ENCODE results near the gene ZNF280D. TPM values are rescaled to one million over a fixed set of nuclear protein-coding genes. Genes with fewer than 3 reads are reported as not detected.
"Not testable (repeated sequence)": the region's sequence is repeated elsewhere in the genome, so short reads cannot be mapped to it uniquely, and the experiment has no call there.

ZNF280D gene
- 12.5 to 16.8 TPM (median 15.1 TPM) in 3 replicates for total RNA-seq
- long read RNA-seq, partial matches to known transcripts = 1 of 1 reads
- long read RNA-seq, other reads (novel, unspliced or antisense) = 0 of 1 reads

- no peaks in the 10 kb centered on the region for H3K36me3 Mint-ChIP-seq (ENCODE audit: low read depth)
- peaks cover 25% of the 10 kb centered on the region for H3K4me1 Mint-ChIP-seq (ENCODE audit: low read depth)
- no peak for TF ChIP-seq CTCF (IDR thresholded peaks at IDR 0.05)
- H3K4me3 Mint-ChIP-seq (ENCODE audit: unreplicated experiment) = peak within 1 kb of the TSS; percentile 78
- H3K27ac Mint-ChIP-seq (ENCODE audit: unreplicated experiment) = peak within 1 kb of the TSS; percentile 97
- H3K27me3 Mint-ChIP-seq (ENCODE audit: low read depth) = no peaks in the 10 kb centered on the region
- peak; percentile 72 for DNase-seq (ENCODE audit: low spot score)
- no peaks in the 10 kb centered on the region for H3K9me3 Mint-ChIP-seq (ENCODE audit: low read depth)
Measured at GRCh38 chr15:56733136-56734012, at the start of gene ZNF280D. TSS of gene ZNF280D (minus strand) at chr15:56733509. CDS start at chr15:56707109, 26,400 bp downstream.

- H3K4me3 Mint-ChIP-seq (ENCODE audit: unreplicated experiment) = no peak overlapping the region
- no peak overlapping the region for H3K27ac Mint-ChIP-seq (ENCODE audit: unreplicated experiment)
- no peaks in the 10 kb centered on the region for H3K36me3 Mint-ChIP-seq (ENCODE audit: low read depth)
- H3K4me1 Mint-ChIP-seq (ENCODE audit: low read depth) = no peaks in the 10 kb centered on the region
- DNase-seq (ENCODE audit: low spot score) = no peak
- no peak for TF ChIP-seq CTCF (IDR thresholded peaks at IDR 0.05)
- no peaks in the 10 kb centered on the region for H3K27me3 Mint-ChIP-seq (ENCODE audit: low read depth)
- H3K9me3 Mint-ChIP-seq (ENCODE audit: low read depth) = no peaks in the 10 kb centered on the region
Measured at GRCh38 chr15:56782306-56782705, 49.0 kb upstream of the ZNF280D start.

GRCh38 chr15:56781666-56782065, 48.4 kb upstream of the ZNF280D start:
- Mint-ChIP-seq H3K36me3 (ENCODE audit: low read depth) (no peaks in the 10 kb centered on the region), H3K4me1 (ENCODE audit: low read depth) (no peaks in the 10 kb centered on the region), H3K9me3 (ENCODE audit: low read depth) (no peaks in the 10 kb centered on the region), H3K27me3 (ENCODE audit: low read depth) (no peaks in the 10 kb centered on the region), H3K27ac (ENCODE audit: unreplicated experiment) (no peak overlapping the region), H3K4me3 (ENCODE audit: unreplicated experiment) (no peak overlapping the region)
- no peak for TF ChIP-seq CTCF (IDR thresholded peaks at IDR 0.05)
- DNase-seq (ENCODE audit: low spot score) = no peak

GRCh38 chr15:56780102-56780725, 46.9 kb upstream of the ZNF280D start:
- H3K27ac Mint-ChIP-seq (ENCODE audit: unreplicated experiment); H3K4me3 Mint-ChIP-seq (ENCODE audit: unreplicated experiment); H3K36me3 Mint-ChIP-seq (ENCODE audit: low read depth); H3K4me1 Mint-ChIP-seq (ENCODE audit: low read depth); H3K27me3 Mint-ChIP-seq (ENCODE audit: low read depth); H3K9me3 Mint-ChIP-seq (ENCODE audit: low read depth); DNase-seq (ENCODE audit: low spot score): not testable (repeated sequence)

- not testable (repeated sequence) for H3K9me3 Mint-ChIP-seq (ENCODE audit: low read depth); H3K27ac Mint-ChIP-seq (ENCODE audit: unreplicated experiment); DNase-seq (ENCODE audit: low spot score); H3K4me1 Mint-ChIP-seq (ENCODE audit: low read depth); H3K36me3 Mint-ChIP-seq (ENCODE audit: low read depth); H3K27me3 Mint-ChIP-seq (ENCODE audit: low read depth); H3K4me3 Mint-ChIP-seq (ENCODE audit: unreplicated experiment)
Measured at GRCh38 chr15:56779449-56779848, 46.1 kb upstream of the ZNF280D start.

GRCh38 chr15:56778761-56779160, 45.5 kb upstream of the ZNF280D start:
- no peaks in the 10 kb centered on the region for H3K9me3 Mint-ChIP-seq (ENCODE audit: low read depth)
- H3K4me3 Mint-ChIP-seq (ENCODE audit: unreplicated experiment) = no peak overlapping the region
- no peak overlapping the region for H3K27ac Mint-ChIP-seq (ENCODE audit: unreplicated experiment)
- H3K27me3 Mint-ChIP-seq (ENCODE audit: low read depth) = no peaks in the 10 kb centered on the region
- no peaks in the 10 kb centered on the region for H3K36me3 Mint-ChIP-seq (ENCODE audit: low read depth)
- peaks cover 4% of the 10 kb centered on the region for H3K4me1 Mint-ChIP-seq (ENCODE audit: low read depth)
- no peak for TF ChIP-seq CTCF (IDR thresholded peaks at IDR 0.05)
- no peak for DNase-seq (ENCODE audit: low spot score)

Measured in chondrocyte (in vitro differentiated cells).